SK-N-SH treated with all-trans-retinoic acid at 6 μM for 48 hours (cell line): ENCODE measurements around the gene ITGB4.

Experiments used
- ATAC-seq: fragments of 200-7000 bp; cut with Tn5 transposase; 3 replicates; pipeline ENCODE4 v1.9.1; 2020; ENCODE audit warnings: mild to moderate bottlenecking, moderate library complexity
- BACH2 ChIP-seq: fragments of 250-450 bp; sonication (Bioruptor Pico); IDR thresholded peaks from 2 replicates; pipeline ENCODE4 v1.9.0; 2021; ENCODE audit warnings: mild to moderate bottlenecking, borderline replicate concordance
- CSDC2 ChIP-seq: fragments of 250-450 bp; sonication (Bioruptor Pico); IDR thresholded peaks from 2 replicates; pipeline ENCODE4 v1.5.0; 2020; ENCODE audit warnings: mild to moderate bottlenecking, moderate library complexity
- CSRNP3 ChIP-seq: fragments of 250-450 bp; sonication (Bioruptor Pico); IDR thresholded peaks from 2 replicates; pipeline ENCODE4 v1.5.1; 2021; ENCODE audit warnings: mild to moderate bottlenecking, moderate library complexity
- ESRRG ChIP-seq: fragments of 250-450 bp; sonication (Bioruptor Pico); IDR thresholded peaks from 2 replicates; pipeline ENCODE4 v1.6.1; 2021; ENCODE audit warnings: mild to moderate bottlenecking
- OSR1 ChIP-seq: fragments of 250-450 bp; sonication (Bioruptor Pico); IDR thresholded peaks from 2 replicates; pipeline ENCODE4 v1.8.0; 2022; ENCODE audit warnings: moderate library complexity, mild to moderate bottlenecking, inconsistent platforms
- PATZ1 ChIP-seq: fragments of 250-450 bp; sonication (Bioruptor Pico); IDR thresholded peaks from 2 replicates; pipeline ENCODE4 v1.8.0; 2020; ENCODE audit warnings: mild to moderate bottlenecking, moderate library complexity, borderline replicate concordance
- POU6F1 ChIP-seq: fragments of 250-450 bp; sonication (Bioruptor Pico); IDR thresholded peaks from 2 replicates; pipeline ENCODE4 v1.8.0; 2021; ENCODE audit warnings: low read depth, mild to moderate bottlenecking, moderate library complexity, borderline replicate concordance
- RARB ChIP-seq: fragments of 250-450 bp; sonication (Bioruptor Pico); IDR thresholded peaks from 2 replicates; pipeline ENCODE4 v1.8.0; 2021; ENCODE audit warnings: mild to moderate bottlenecking, moderate library complexity
- SNAI2 ChIP-seq: fragments of 250-450 bp; sonication (Bioruptor Pico); IDR thresholded peaks from 2 replicates; pipeline ENCODE4 v1.5.0; 2020; ENCODE audit warnings: mild to moderate bottlenecking, moderate library complexity
- TCF4 ChIP-seq: fragments of 250-450 bp; sonication (Bioruptor Pico); IDR thresholded peaks from 2 replicates; pipeline ENCODE4 v1.8.0; 2021; ENCODE audit warnings: mild to moderate bottlenecking, moderate library complexity, borderline replicate concordance
- TOX ChIP-seq: fragments of 250-450 bp; sonication (Bioruptor Pico); IDR thresholded peaks from 2 replicates; pipeline ENCODE4 v1.8.0; 2021; ENCODE audit warnings: mild to moderate bottlenecking, moderate library complexity, borderline replicate concordance
- TSHZ2 ChIP-seq: fragments of 250-450 bp; sonication (Bioruptor Pico); IDR thresholded peaks from 2 replicates; pipeline ENCODE4 v1.5.0; 2020; ENCODE audit warnings: mild to moderate bottlenecking, moderate library complexity
- ZC3H10 ChIP-seq: fragments of 250-450 bp; sonication (Bioruptor Pico); IDR thresholded peaks from 2 replicates; pipeline ENCODE4 v1.5.1; 2021; ENCODE audit warnings: mild to moderate bottlenecking, moderate library complexity
- ZFP3 ChIP-seq: fragments of 250-450 bp; sonication (Bioruptor Pico); IDR thresholded peaks from 2 replicates; pipeline ENCODE4 v1.5.0; 2020; ENCODE audit warnings: mild to moderate bottlenecking, moderate library complexity
- ZFP30 ChIP-seq: fragments of 450-650 bp; formaldehyde crosslinking; IDR thresholded peaks from 2 replicates; pipeline ENCODE4 v1.5.0; 2022; ENCODE audit warnings: mild to moderate bottlenecking, moderate library complexity
- ZNF565 ChIP-seq: fragments of 450-650 bp; formaldehyde crosslinking; conservative IDR thresholded peaks from 2 replicates; pipeline ENCODE4 v1.5.0; 2020; ENCODE audit warnings: low read depth, mild to moderate bottlenecking, moderate library complexity
- ZNF70 ChIP-seq: fragments of 450-650 bp; formaldehyde crosslinking; IDR thresholded peaks from 2 replicates; pipeline ENCODE4 v1.5.0; 2020; ENCODE audit warnings: mild to moderate bottlenecking, moderate library complexity
- ZNF8 ChIP-seq: fragments of 450-650 bp; formaldehyde crosslinking; IDR thresholded peaks from 2 replicates; pipeline ENCODE4 v1.5.0; 2020; ENCODE audit warnings: mild to moderate bottlenecking, moderate library complexity

Gene ITGB4

GRCh38 chr17:75754378-75755204, 33.3 kb downstream of the ITGB4 start (continued):
- no peak for TF ChIP-seq POU6F1 (CRISPR knock-in tag)
- TF ChIP-seq, all 23 proteins: peak for 0

- TF ChIP-seq SNAI2 (CRISPR knock-in tag): no peak
- no peak for TF ChIP-seq TCF4 (CRISPR knock-in tag)
- TF ChIP-seq ESRRG (CRISPR knock-in tag): no peak
- TF ChIP-seq ZC3H10 (CRISPR knock-in tag): no peak
- TF ChIP-seq TSHZ2 (CRISPR knock-in tag): no peak
- no peak for TF ChIP-seq TOX
- TF ChIP-seq RARB (CRISPR knock-in tag): no peak
- TF ChIP-seq POU6F1 (CRISPR knock-in tag): no peak
- no peak for TF ChIP-seq OSR1
- TF ChIP-seq ZNF70: no peak
- no peak for TF ChIP-seq ZNF565 (CRISPR knock-in tag)
- no peak for TF ChIP-seq PATZ1
- TF ChIP-seq ZFP3: no peak
- no peak for TF ChIP-seq ZNF8
- no peak for TF ChIP-seq CSDC2 (CRISPR knock-in tag)
- TF ChIP-seq ZFP30 (CRISPR knock-in tag): no peak
- TF ChIP-seq CSRNP3: no peak
- no peak for TF ChIP-seq BACH2 (CRISPR knock-in tag)
- ATAC-seq: peak; percentile 6
Measured at GRCh38 chr17:75755205-75755901, 34.1 kb downstream of the ITGB4 start.

GRCh38 chr17:75755990-75756389, 34.7 kb downstream of the ITGB4 start:
- ATAC-seq: no peak
- TF ChIP-seq PATZ1: no peak
